ENCODE measurements around the gene KCNJ6. TPM values are rescaled to one million over a fixed set of nuclear protein-coding genes. Genes with fewer than 3 reads are reported as not detected.
"Not testable (repeated sequence)": the region's sequence is repeated elsewhere in the genome, so short reads cannot be mapped to it uniquely, and the experiment has no call there.

The KCNJ6 gene
- total RNA-seq, 1 donor from 2014 or later: not detected

DNA sequence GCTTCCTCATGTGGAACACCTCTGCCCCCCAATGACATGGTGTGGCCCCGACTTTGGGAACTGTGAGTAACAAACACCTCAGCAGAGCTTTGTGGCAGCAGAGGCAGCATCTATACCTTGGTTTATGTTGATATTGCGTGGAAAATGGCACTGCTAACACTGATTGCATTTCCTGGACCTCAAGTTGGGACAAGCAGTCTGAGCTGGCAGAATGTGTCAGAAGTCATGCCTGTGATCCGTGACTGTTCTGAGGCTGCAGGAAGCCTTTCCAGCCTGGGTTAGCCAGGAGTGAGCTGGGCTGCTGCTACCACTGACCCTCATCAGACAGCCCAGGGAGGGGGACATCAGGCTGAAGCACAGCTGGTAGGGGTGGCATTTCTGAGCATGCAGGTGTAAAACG is 268.5 kb downstream of the KCNJ6 start:
- DNase-seq (ENCODE audit: low spot score): no peak
- TF ChIP-seq, protein P1, sequence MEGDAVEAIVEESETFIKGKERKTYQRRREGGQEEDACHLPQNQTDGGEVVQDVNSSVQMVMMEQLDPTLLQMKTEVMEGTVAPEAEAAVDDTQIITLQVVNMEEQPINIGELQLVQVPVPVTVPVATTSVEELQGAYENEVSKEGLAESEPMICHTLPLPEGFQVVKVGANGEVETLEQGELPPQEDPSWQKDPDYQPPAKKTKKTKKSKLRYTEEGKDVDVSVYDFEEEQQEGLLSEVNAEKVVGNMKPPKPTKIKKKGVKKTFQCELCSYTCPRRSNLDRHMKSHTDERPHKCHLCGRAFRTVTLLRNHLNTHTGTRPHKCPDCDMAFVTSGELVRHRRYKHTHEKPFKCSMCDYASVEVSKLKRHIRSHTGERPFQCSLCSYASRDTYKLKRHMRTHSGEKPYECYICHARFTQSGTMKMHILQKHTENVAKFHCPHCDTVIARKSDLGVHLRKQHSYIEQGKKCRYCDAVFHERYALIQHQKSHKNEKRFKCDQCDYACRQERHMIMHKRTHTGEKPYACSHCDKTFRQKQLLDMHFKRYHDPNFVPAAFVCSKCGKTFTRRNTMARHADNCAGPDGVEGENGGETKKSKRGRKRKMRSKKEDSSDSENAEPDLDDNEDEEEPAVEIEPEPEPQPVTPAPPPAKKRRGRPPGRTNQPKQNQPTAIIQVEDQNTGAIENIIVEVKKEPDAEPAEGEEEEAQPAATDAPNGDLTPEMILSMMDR (IDR thresholded peaks at IDR 0.05): no peak
- no peak for TF ChIP-seq EZH2phosphoT487 (IDR thresholded peaks at IDR 0.05)
- TF ChIP-seq EZH2 (IDR thresholded peaks at IDR 0.05): no peak
- Histone ChIP-seq H3K4me2 (no peak overlapping the region), H3K4me3 (no peak overlapping the region), H3K27ac (no peak overlapping the region), H2AFZ (replicated peaks) (no peak overlapping the region), H3F3A (ENCODE audit: low read depth) (no peaks in the 10 kb centered on the region), H3K9me3 (ENCODE audit: low read depth) (no peaks in the 10 kb centered on the region), H3K9ac (no peak overlapping the region), H3K27me3 (no peaks in the 10 kb centered on the region), H3K4me1 (no peaks in the 10 kb centered on the region), H3K36me3 (no peaks in the 10 kb centered on the region), H4K20me1 (ENCODE audit: low read depth) (no peaks in the 10 kb centered on the region), H3K79me2 (ENCODE audit: low read depth) (no peaks in the 10 kb centered on the region)
- H3K27ac Mint-ChIP-seq: no peak overlapping the region
- no peak overlapping the region for H3K4me3 Mint-ChIP-seq
- H3K4me1 Mint-ChIP-seq: no peaks in the 10 kb centered on the region
- no peaks in the 10 kb centered on the region for H3K9me3 Mint-ChIP-seq
- no peaks in the 10 kb centered on the region for H3K36me3 Mint-ChIP-seq
- H3K27me3 Mint-ChIP-seq (ENCODE audit: insufficient read depth, low read depth): peaks cover 5% of the 10 kb centered on the region

DNA sequence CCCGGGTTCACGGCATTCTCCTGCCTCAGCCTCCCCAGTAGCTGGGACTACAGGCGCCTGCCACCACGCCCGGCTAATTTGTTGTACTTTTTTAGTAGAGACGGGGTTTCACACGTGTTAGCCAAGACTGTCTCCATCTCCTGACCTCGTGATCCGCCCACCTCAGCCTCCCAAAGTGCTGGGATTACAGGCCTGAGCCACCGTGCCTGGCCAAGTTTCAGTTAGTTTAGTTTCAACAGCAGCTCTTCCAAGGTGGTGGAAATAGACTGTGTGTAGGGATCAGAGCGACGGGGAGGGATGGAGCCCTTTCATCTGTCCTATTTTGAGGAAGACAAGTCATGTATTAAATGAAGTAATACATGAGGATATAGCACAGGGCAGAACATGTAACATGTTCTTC is 269.5 kb downstream of the KCNJ6 start:
- H3K9ac ChIP-seq; H3K4me2 ChIP-seq; H3K79me2 ChIP-seq (ENCODE audit: low read depth); H3K4me1 Mint-ChIP-seq; H3K27me3 Mint-ChIP-seq (ENCODE audit: insufficient read depth, low read depth); DNase-seq (ENCODE audit: low spot score); H4K20me1 ChIP-seq (ENCODE audit: low read depth); H3K27ac Mint-ChIP-seq; H3K36me3 Mint-ChIP-seq; H3K4me1 ChIP-seq; H3K9me3 ChIP-seq (ENCODE audit: low read depth); H3K36me3 ChIP-seq; H2AFZ ChIP-seq (replicated peaks); H3K4me3 ChIP-seq; H3K9me3 Mint-ChIP-seq; H3K27me3 ChIP-seq; H3K27ac ChIP-seq; H3F3A ChIP-seq (ENCODE audit: low read depth); H3K4me3 Mint-ChIP-seq: not testable (repeated sequence)

DNA sequence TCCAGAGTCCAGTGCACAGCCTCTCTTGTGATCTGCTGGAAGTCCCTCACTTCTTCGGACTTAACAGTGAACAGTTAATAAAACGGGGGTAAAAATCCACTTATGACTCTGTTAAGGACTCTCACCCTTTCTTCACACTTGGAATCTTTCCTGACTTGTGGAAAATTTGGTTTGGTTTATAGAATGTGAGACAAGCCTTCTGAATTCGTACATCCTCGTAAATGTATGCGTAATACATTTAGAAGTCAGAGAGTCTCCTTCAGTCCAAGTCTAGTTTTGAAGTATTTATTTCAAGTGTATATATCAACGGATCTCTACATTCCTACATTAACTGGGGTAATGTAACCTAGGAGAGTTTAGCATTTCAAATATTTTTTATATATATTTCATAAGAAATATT is 270.4 kb downstream of the KCNJ6 start:
- Histone ChIP-seq H4K20me1 (ENCODE audit: low read depth) (no peaks in the 10 kb centered on the region), H3K9ac (no peak overlapping the region), H3K9me3 (ENCODE audit: low read depth) (no peaks in the 10 kb centered on the region), H3K36me3 (no peaks in the 10 kb centered on the region), H3K27me3 (no peaks in the 10 kb centered on the region), H3K4me3 (no peak overlapping the region), H3K79me2 (ENCODE audit: low read depth) (no peaks in the 10 kb centered on the region), H3F3A (ENCODE audit: low read depth) (no peaks in the 10 kb centered on the region), H2AFZ (replicated peaks) (no peak overlapping the region), H3K4me2 (no peak overlapping the region), H3K27ac (no peak overlapping the region), H3K4me1 (no peaks in the 10 kb centered on the region)
- H3K27me3 Mint-ChIP-seq (ENCODE audit: insufficient read depth, low read depth): peaks cover 5% of the 10 kb centered on the region
- H3K4me3 Mint-ChIP-seq: no peak overlapping the region
- H3K4me1 Mint-ChIP-seq: no peaks in the 10 kb centered on the region
- H3K36me3 Mint-ChIP-seq: no peaks in the 10 kb centered on the region
- H3K27ac Mint-ChIP-seq: no peak overlapping the region
- TF ChIP-seq EZH2 (IDR thresholded peaks at IDR 0.05) (no peak), EZH2phosphoT487 (IDR thresholded peaks at IDR 0.05) (no peak)
- TF ChIP-seq, protein P1 (IDR thresholded peaks at IDR 0.05): no peak
- no peak for DNase-seq (ENCODE audit: low spot score)
- no peaks in the 10 kb centered on the region for H3K9me3 Mint-ChIP-seq

DNA sequence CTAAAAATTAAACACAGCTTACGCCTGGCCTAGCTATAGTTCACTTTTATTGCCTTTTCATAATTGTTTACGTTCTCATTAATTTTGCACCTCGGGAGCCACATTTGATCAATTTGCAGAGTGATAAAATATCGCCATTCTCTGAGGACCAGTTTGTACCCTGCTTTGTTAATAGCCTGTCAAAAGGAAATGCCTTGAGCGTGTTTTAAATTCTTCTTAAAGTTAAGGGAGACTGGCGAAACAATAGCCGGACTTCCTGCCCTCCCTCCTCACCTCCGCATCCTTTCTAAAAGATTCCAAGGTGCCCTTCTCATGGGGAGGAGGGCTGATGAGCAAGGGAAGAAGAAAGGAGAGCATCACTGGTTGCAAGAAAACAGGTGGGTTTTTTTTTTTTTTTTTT is 271.6 kb downstream of the KCNJ6 start:
- no peaks in the 10 kb centered on the region for H3K4me1 ChIP-seq
- no peaks in the 10 kb centered on the region for H3F3A ChIP-seq (ENCODE audit: low read depth)
- no peaks in the 10 kb centered on the region for H3K9me3 ChIP-seq (ENCODE audit: low read depth)
- no peak for DNase-seq (ENCODE audit: low spot score)
- Mint-ChIP-seq H3K4me3 (no peak overlapping the region), H3K4me1 (no peaks in the 10 kb centered on the region), H3K36me3 (no peaks in the 10 kb centered on the region), H3K9me3 (no peaks in the 10 kb centered on the region), H3K27ac (no peak overlapping the region), H3K27me3 (ENCODE audit: insufficient read depth, low read depth) (peaks cover 2% of the 10 kb centered on the region)
- H3K27ac ChIP-seq: no peak overlapping the region
- no peaks in the 10 kb centered on the region for H3K36me3 ChIP-seq
- TF ChIP-seq EZH2 (IDR thresholded peaks at IDR 0.05) (no peak), EZH2phosphoT487 (IDR thresholded peaks at IDR 0.05) (no peak)
- TF ChIP-seq, protein P1 (IDR thresholded peaks at IDR 0.05): no peak
- no peaks in the 10 kb centered on the region for H3K79me2 ChIP-seq (ENCODE audit: low read depth)
- no peak overlapping the region for H2AFZ ChIP-seq (replicated peaks)
- no peak overlapping the region for H3K9ac ChIP-seq
- no peaks in the 10 kb centered on the region for H4K20me1 ChIP-seq (ENCODE audit: low read depth)
- H3K4me2 ChIP-seq: no peak overlapping the region
- no peaks in the 10 kb centered on the region for H3K27me3 ChIP-seq
- H3K4me3 ChIP-seq: no peak overlapping the region

DNA sequence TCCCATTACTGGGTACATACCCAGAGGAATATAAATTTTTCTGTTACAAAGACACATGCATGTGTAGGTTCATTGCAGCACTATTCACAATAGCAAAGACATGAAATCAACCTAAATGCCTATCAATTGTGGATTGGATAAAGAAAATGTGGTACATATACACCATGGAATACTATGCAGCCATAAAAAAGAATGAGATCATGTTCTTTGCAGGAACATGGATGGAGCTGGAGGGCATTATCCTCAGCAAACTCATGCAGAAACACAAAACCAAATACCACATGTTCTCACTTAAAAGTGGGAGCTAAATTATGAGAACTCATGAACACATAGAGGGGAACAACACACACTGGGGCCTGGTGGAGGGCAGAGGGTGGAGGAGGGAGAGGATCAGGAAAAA is 272.4 kb downstream of the KCNJ6 start:
- H3K4me1 ChIP-seq; H3K9me3 Mint-ChIP-seq; H3K36me3 ChIP-seq; H3K27ac ChIP-seq; H3K27me3 Mint-ChIP-seq (ENCODE audit: insufficient read depth, low read depth); H3K36me3 Mint-ChIP-seq; H3K9me3 ChIP-seq (ENCODE audit: low read depth); H3F3A ChIP-seq (ENCODE audit: low read depth); H3K9ac ChIP-seq; H3K79me2 ChIP-seq (ENCODE audit: low read depth); H3K4me2 ChIP-seq; H3K27me3 ChIP-seq; DNase-seq (ENCODE audit: low spot score); H3K27ac Mint-ChIP-seq; H3K4me3 Mint-ChIP-seq; H3K4me1 Mint-ChIP-seq; H2AFZ ChIP-seq (replicated peaks); H4K20me1 ChIP-seq (ENCODE audit: low read depth); H3K4me3 ChIP-seq: not testable (repeated sequence)
